Activated CD8-positive, alpha-beta T cell treated with anti-CD3 and anti-CD28 coated beads for 36 hours (primary cell): Measurements from ENCODE around the gene LKAAEAR1. TPM values are rescaled to one million over a fixed set of nuclear protein-coding genes. Genes with fewer than 3 reads are reported as not detected.
A peak's percentile ranks its signal among the peaks of the same experiment; 100 is the strongest.

ENCODE experiments used
- ATAC-seq: fragments of 200-7000 bp; cut with Tn5 transposase; one replicate; pipeline ENCODE4 v1.10.0; 2021; ENCODE audit warnings: mild to moderate bottlenecking, moderate library complexity
- CTCF ChIA-PET: fragments of 350-600 bp; sonication (Branson Sonifier 250); formaldehyde crosslinking; loops from one replicate; lab custom pipeline; 2021; ENCODE audit warnings: antibody characterized with exemption; lab: Charles Lee
- POLR2A ChIA-PET: fragments of 350-600 bp; sonication (Branson Sonifier 250); formaldehyde crosslinking; loops from one replicate; lab custom pipeline; 2021; ENCODE audit warnings: antibody characterized with exemption; lab: Charles Lee
- DNase-seq: peaks from one replicate; pipeline ENCODE4 v3.0.0-alpha.2; 2020
- H3K27ac Mint-ChIP-seq: one replicate; pipeline ENCODE4 v1.8.0; 2021; ENCODE audit warnings: mild to moderate bottlenecking, mixed read lengths
- H3K27me3 Mint-ChIP-seq: one replicate; pipeline ENCODE4 v1.8.0; 2021; ENCODE audit warnings: mixed read lengths
- H3K36me3 Mint-ChIP-seq: one replicate; pipeline ENCODE4 v1.8.0; 2021; ENCODE audit warnings: low read depth, mixed read lengths
- H3K4me1 Mint-ChIP-seq: one replicate; pipeline ENCODE4 v1.8.0; 2021; ENCODE audit warnings: low read depth, mixed read lengths
- H3K4me3 Mint-ChIP-seq: one replicate; pipeline ENCODE4 v1.8.0; 2021; ENCODE audit warnings: mild to moderate bottlenecking, moderate library complexity, mixed read lengths
- H3K9me3 Mint-ChIP-seq: one replicate; pipeline ENCODE4 v1.8.0; 2021; ENCODE audit warnings: mixed read lengths
- CTCF ChIP-seq: fragments of 200-600 bp; IDR thresholded peaks from one replicate; pipeline ENCODE4 v1.8.0; 2022; ENCODE audit warnings: antibody characterized with exemption, mild to moderate bottlenecking
- intact Hi-C: fragments of 100-400 bp; cut with micrococcal nuclease; formaldehyde crosslinking; loops from one replicate; pipeline ENCODE4 v1.10.0; 2022
- total RNA-seq, 2 experiments: library from RNA; stranded (reverse); gene quantifications; one replicate each; pipeline ENCODE4 v1.2.3, GENCODE V29; 2021

LKAAEAR1 gene
- total RNA-seq, 2 experiments from 2014 or later: 0.43 TPM

- CTCF ChIA-PET: interaction anchor here (1.2 to 6.0 kb wide), 5 partner anchors 8 to 43 kb away, joined by 3 to 61 read pairs (median 5); no protein-coding TSS in a partner anchor
- intact Hi-C loops: loop anchor here (5.0 kb wide), 1 partner anchor 40 kb away; no protein-coding TSS in a partner anchor
- DNase-seq (no peak), ATAC-seq (no peak)
- Mint-ChIP-seq H3K4me3 (no peak overlapping the region), H3K9me3 (no peaks in the 10 kb centered on the region), H3K27ac (no peak overlapping the region), H3K4me1 (peaks cover 24% of the 10 kb centered on the region), H3K27me3 (peaks cover 6% of the 10 kb centered on the region), H3K36me3 (peaks cover 3% of the 10 kb centered on the region)
- POLR2A ChIA-PET: interaction anchor here (1.1 kb wide), 1 partner anchor 18 kb away, joined by 4 read pairs; no protein-coding TSS in a partner anchor
- no peak for TF ChIP-seq CTCF
Observed at GRCh38 chr20:64082126-64082731, 2.0 kb downstream of the LKAAEAR1 start.

GRCh38 chr20:64081624-64081964 lies 2.6 kb downstream of the LKAAEAR1 start:
- no peak for DNase-seq
- H3K9me3 Mint-ChIP-seq: no peaks in the 10 kb centered on the region
- H3K36me3 Mint-ChIP-seq: peaks cover 3% of the 10 kb centered on the region
- intact Hi-C loops: loop anchor here (5.0 kb wide), 1 partner anchor 41 kb away; no protein-coding TSS in a partner anchor
- CTCF ChIA-PET: interaction anchor here (1.0 to 6.0 kb wide), 3 partner anchors 13 to 42 kb away, joined by 3 to 61 read pairs (median 20); no protein-coding TSS in a partner anchor
- H3K4me3 Mint-ChIP-seq: peak overlapping the region; percentile 37
- H3K27me3 Mint-ChIP-seq: peaks cover 6% of the 10 kb centered on the region
- POLR2A ChIA-PET: interaction anchor here (1.1 to 3.7 kb wide), 3 partner anchors 9 to 17 kb away, joined by 4 to 15 read pairs (median 5); no protein-coding TSS in a partner anchor
- peaks cover 24% of the 10 kb centered on the region for H3K4me1 Mint-ChIP-seq
- no peak for ATAC-seq
- TF ChIP-seq CTCF: no peak
- H3K27ac Mint-ChIP-seq: no peak overlapping the region

GRCh38 chr20:64080813-64081623 lies 3.2 kb downstream of the LKAAEAR1 start:
- intact Hi-C loops: loop anchor here (5.0 kb wide), 1 partner anchor 41 kb away; no protein-coding TSS in a partner anchor
- Mint-ChIP-seq H3K27me3 (peaks cover 6% of the 10 kb centered on the region), H3K9me3 (no peaks in the 10 kb centered on the region), H3K27ac (no peak overlapping the region), H3K36me3 (peaks cover 3% of the 10 kb centered on the region), H3K4me1 (peaks cover 24% of the 10 kb centered on the region), H3K4me3 (peak overlapping the region; percentile 70)
- DNase-seq: no peak
- TF ChIP-seq CTCF: no peak
- ChIA-PET POLR2A (interaction anchor here (1.7 to 3.7 kb wide), 2 partner anchors 9 to 12 kb away, joined by 5 to 15 read pairs; no protein-coding TSS in a partner anchor), CTCF (interaction anchor here (0.7 to 6.0 kb wide), 4 partner anchors 12 to 43 kb away, joined by 3 to 61 read pairs (median 4); no protein-coding TSS in a partner anchor)
- no peak for ATAC-seq

GRCh38 chr20:64080013-64080812 lies 4.0 kb downstream of the LKAAEAR1 start, which contains the start of gene OPRL1:
TSS of gene OPRL1 (plus strand) at chr20:64080082. CDS start at chr20:64092721, 12,639 bp downstream.
- Mint-ChIP-seq H3K27me3 (peaks cover 6% of the 10 kb centered on the region), H3K4me1 (peaks cover 24% of the 10 kb centered on the region), H3K27ac (peak within 1 kb of the TSS; percentile 65), H3K9me3 (no peaks in the 10 kb centered on the region), H3K4me3 (peak within 1 kb of the TSS; percentile 84), H3K36me3 (peaks cover 3% of the 10 kb centered on the region)
- DNase-seq: peak; percentile 58
- ChIA-PET CTCF (interaction anchor here (0.7 to 6.0 kb wide), 8 partner anchors 10 to 100 kb away, joined by 3 to 61 read pairs (median 4); partner anchors contain the start of gene PRPF6), POLR2A (interaction anchor here (0.8 to 3.7 kb wide), 6 partner anchors 10 to 112 kb away, joined by 3 to 15 read pairs (median 4); no protein-coding TSS in a partner anchor)
- intact Hi-C loops: loop anchor here (5.0 kb wide), 1 partner anchor 42 kb away; no protein-coding TSS in a partner anchor
- ATAC-seq: peak; percentile 35
- TF ChIP-seq CTCF: no peak
